Measurements from ENCODE around the gene HIP1.
A peak's percentile ranks its signal among the peaks of the same experiment; 100 is the strongest.

The HIP1 gene

GRCh38 chr7:75737856-75738603 is 711 bp downstream of the HIP1 start:
- H3K9ac ChIP-seq (ENCODE audit: low read length): no peak overlapping the region
- H3K18ac ChIP-seq (ENCODE audit: low read length): peak overlapping the region; percentile 60
- no peaks in the 10 kb centered on the region for H3K79me1 ChIP-seq (ENCODE audit: low read length)
- peak overlapping the region; percentile 94 for H3K4me3 ChIP-seq (ENCODE audit: low read depth, low read length)
- no peak overlapping the region for H3K23ac ChIP-seq (ENCODE audit: low read length)
- H4K12ac ChIP-seq (ENCODE audit: low read depth, low read length): no peak overlapping the region
- H3K4ac ChIP-seq (ENCODE audit: low read depth, low read length): no peak overlapping the region
- no peaks in the 10 kb centered on the region for H3K79me2 ChIP-seq (ENCODE audit: control insufficient read depth, insufficient read depth, low read length, poor library complexity)
- H2AK5ac ChIP-seq (ENCODE audit: low read length): no peak overlapping the region
- H3K4me2 ChIP-seq (ENCODE audit: low read length): peak overlapping the region; percentile 84
- H3K27me3 ChIP-seq (ENCODE audit: insufficient read depth, low read length): no peaks in the 10 kb centered on the region
- peak overlapping the region; percentile 73 for H2AFZ ChIP-seq (ENCODE audit: insufficient read depth, low read length, poor library complexity)
- H3K14ac ChIP-seq (ENCODE audit: low read length): peak overlapping the region; percentile 3
- H2BK120ac ChIP-seq (ENCODE audit: insufficient read depth, low read length, poor library complexity): no peak overlapping the region
- H4K91ac ChIP-seq (ENCODE audit: low read depth, low read length): peak overlapping the region; percentile 5
- WGBS (ENCODE audit: extremely low coverage, insufficient coverage, insufficient read length): no CpG with 5 or more reads among the region's 18 CpGs
- H3K9me3 ChIP-seq (ENCODE audit: insufficient read depth, low read depth, low read length): no peaks in the 10 kb centered on the region
- no peak overlapping the region for H3K27ac ChIP-seq (ENCODE audit: low read depth, low read length)
- peaks cover 5 to 6% of the 10 kb centered on the region in 2 experiments for H3K4me1 ChIP-seq (ENCODE audit: control insufficient read depth in 1 of 2, insufficient read depth in 2 of 2, low read length in 2 of 2)
- peak overlapping the region; percentile 73 for H4K8ac ChIP-seq (ENCODE audit: low read depth, low read length)
- no peaks in the 10 kb centered on the region for H3K36me3 ChIP-seq (ENCODE audit: control insufficient read depth in 1 of 2, insufficient read depth in 2 of 2, low read length in 2 of 2)
- H2BK12ac ChIP-seq (ENCODE audit: low read length): no peak overlapping the region
- DNase-seq: no peak
- H2BK5ac ChIP-seq (ENCODE audit: low read depth, low read length, poor library complexity): no peak overlapping the region

GRCh38 chr7:75735581-75736350 is 3.0 kb downstream of the HIP1 start:
- Histone ChIP-seq H3K79me2 (ENCODE audit: control insufficient read depth, insufficient read depth, low read length, poor library complexity) (no peaks in the 10 kb centered on the region), H3K4me3 (ENCODE audit: low read depth, low read length) (no peak overlapping the region), H3K4ac (ENCODE audit: low read depth, low read length) (no peak overlapping the region), H3K9ac (ENCODE audit: low read length) (no peak overlapping the region), H2BK5ac (ENCODE audit: low read depth, low read length, poor library complexity) (no peak overlapping the region), H3K36me3 (ENCODE audit: control insufficient read depth in 1 of 2, insufficient read depth in 2 of 2, low read length in 2 of 2) (no peaks in the 10 kb centered on the region), H3K79me1 (ENCODE audit: low read length) (no peaks in the 10 kb centered on the region), H3K27ac (ENCODE audit: low read depth, low read length) (no peak overlapping the region), H3K4me1 (ENCODE audit: control insufficient read depth in 1 of 2, insufficient read depth in 2 of 2, low read length in 2 of 2) (peaks cover 5 to 6% of the 10 kb centered on the region in 2 experiments), H3K14ac (ENCODE audit: low read length) (no peak overlapping the region), H4K91ac (ENCODE audit: low read depth, low read length) (no peak overlapping the region), H2BK120ac (ENCODE audit: insufficient read depth, low read length, poor library complexity) (no peak overlapping the region), H3K23ac (ENCODE audit: low read length) (no peak overlapping the region), H4K12ac (ENCODE audit: low read depth, low read length) (no peak overlapping the region), H4K8ac (ENCODE audit: low read depth, low read length) (no peak overlapping the region), H3K4me2 (ENCODE audit: low read length) (no peak overlapping the region), H3K27me3 (ENCODE audit: insufficient read depth, low read length) (no peaks in the 10 kb centered on the region), H2AFZ (ENCODE audit: insufficient read depth, low read length, poor library complexity) (no peak overlapping the region), H3K18ac (ENCODE audit: low read length) (no peak overlapping the region), H2BK12ac (ENCODE audit: low read length) (no peak overlapping the region), H2AK5ac (ENCODE audit: low read length) (no peak overlapping the region), H3K9me3 (ENCODE audit: insufficient read depth, low read depth, low read length) (no peaks in the 10 kb centered on the region)
- DNase-seq: no peak
- no CpG with 5 or more reads among the region's 9 CpGs for WGBS (ENCODE audit: extremely low coverage, insufficient coverage, insufficient read length)

GRCh38 chr7:75734586-75735458 is 3.9 kb downstream of the HIP1 start:
- Histone ChIP-seq H2AFZ (ENCODE audit: insufficient read depth, low read length, poor library complexity) (no peak overlapping the region), H3K27me3 (ENCODE audit: insufficient read depth, low read length) (no peaks in the 10 kb centered on the region), H3K18ac (ENCODE audit: low read length) (no peak overlapping the region), H2BK12ac (ENCODE audit: low read length) (no peak overlapping the region), H2AK5ac (ENCODE audit: low read length) (no peak overlapping the region), H4K12ac (ENCODE audit: low read depth, low read length) (no peak overlapping the region), H3K23ac (ENCODE audit: low read length) (no peak overlapping the region), H2BK5ac (ENCODE audit: low read depth, low read length, poor library complexity) (no peak overlapping the region), H3K4ac (ENCODE audit: low read depth, low read length) (no peak overlapping the region), H3K36me3 (ENCODE audit: control insufficient read depth in 1 of 2, insufficient read depth in 2 of 2, low read length in 2 of 2) (no peaks in the 10 kb centered on the region), H3K4me1 (ENCODE audit: control insufficient read depth in 1 of 2, insufficient read depth in 2 of 2, low read length in 2 of 2) (peaks cover 7 to 9% of the 10 kb centered on the region in 2 experiments), H2BK120ac (ENCODE audit: insufficient read depth, low read length, poor library complexity) (no peak overlapping the region), H4K91ac (ENCODE audit: low read depth, low read length) (no peak overlapping the region), H3K4me3 (ENCODE audit: low read depth, low read length) (no peak overlapping the region), H3K27ac (ENCODE audit: low read depth, low read length) (no peak overlapping the region), H3K4me2 (ENCODE audit: low read length) (no peak overlapping the region), H3K14ac (ENCODE audit: low read length) (no peak overlapping the region), H3K9ac (ENCODE audit: low read length) (no peak overlapping the region), H3K9me3 (ENCODE audit: insufficient read depth, low read depth, low read length) (peaks cover under 1% of the 10 kb centered on the region), H3K79me1 (ENCODE audit: low read length) (peaks cover 3% of the 10 kb centered on the region), H4K8ac (ENCODE audit: low read depth, low read length) (no peak overlapping the region), H3K79me2 (ENCODE audit: control insufficient read depth, insufficient read depth, low read length, poor library complexity) (peaks cover 2% of the 10 kb centered on the region)
- peak; percentile 90 to 94 for DNase-seq
- no CpG with 5 or more reads among the region's 9 CpGs for WGBS (ENCODE audit: extremely low coverage, insufficient coverage, insufficient read length)

All from trophoblast cell (in vitro differentiated cells and primary cell).